AG08396 (cell line): ENCODE data around the gene SLC4A2.

Experiments
- DNase-seq: peaks from one replicate; pipeline ENCODE4 v3.0.0; 2012; ENCODE audit warnings: low spot score, mixed read lengths

SLC4A2 gene

GRCh38 chr7:151095123-151095797, 35.9 kb downstream of the SLC4A2 start:
- no peak for DNase-seq

GRCh38 chr7:151095828-151096475, 36.6 kb downstream of the SLC4A2 start:
- DNase-seq, result no peak

DNA sequence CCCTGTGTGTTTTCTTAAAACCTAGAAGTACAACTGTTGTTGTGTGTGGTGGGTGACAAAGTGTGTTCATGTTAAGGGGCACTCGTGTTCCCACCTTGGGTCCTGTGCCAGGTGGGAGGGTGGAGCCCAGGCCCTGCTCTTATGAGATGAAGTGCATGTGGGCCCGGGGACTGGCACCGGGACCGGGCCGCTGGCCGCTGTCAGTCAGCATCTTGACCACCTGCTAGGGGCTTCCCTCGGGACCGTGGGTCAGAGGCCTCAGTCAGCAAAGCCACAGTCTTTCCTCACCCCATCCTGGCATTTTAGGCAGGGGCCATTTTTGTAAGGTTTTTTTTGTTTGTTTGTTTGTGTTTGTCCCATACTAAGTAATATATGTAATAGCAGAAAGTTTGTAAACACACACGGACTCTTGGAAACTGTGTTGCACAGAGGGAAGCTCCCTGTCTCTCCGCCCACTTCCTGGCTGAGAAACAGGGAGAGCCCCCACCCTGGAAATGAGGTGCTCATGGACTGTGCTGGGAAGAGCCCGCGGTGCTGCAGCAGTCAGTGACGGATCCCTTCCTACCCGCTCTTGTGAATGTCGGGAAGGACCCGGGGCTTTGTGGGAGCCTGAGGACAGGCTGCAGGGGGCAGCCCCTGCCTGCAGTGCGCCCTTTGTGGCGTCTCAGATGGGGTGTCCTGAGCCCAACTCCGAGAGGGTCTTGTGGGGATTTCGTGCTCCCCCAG, 40.3 kb downstream of the SLC4A2 start:
- no peak for DNase-seq

GRCh38 chr7:151100921-151101320, 41.5 kb downstream of the SLC4A2 start:
- no peak for DNase-seq

DNA sequence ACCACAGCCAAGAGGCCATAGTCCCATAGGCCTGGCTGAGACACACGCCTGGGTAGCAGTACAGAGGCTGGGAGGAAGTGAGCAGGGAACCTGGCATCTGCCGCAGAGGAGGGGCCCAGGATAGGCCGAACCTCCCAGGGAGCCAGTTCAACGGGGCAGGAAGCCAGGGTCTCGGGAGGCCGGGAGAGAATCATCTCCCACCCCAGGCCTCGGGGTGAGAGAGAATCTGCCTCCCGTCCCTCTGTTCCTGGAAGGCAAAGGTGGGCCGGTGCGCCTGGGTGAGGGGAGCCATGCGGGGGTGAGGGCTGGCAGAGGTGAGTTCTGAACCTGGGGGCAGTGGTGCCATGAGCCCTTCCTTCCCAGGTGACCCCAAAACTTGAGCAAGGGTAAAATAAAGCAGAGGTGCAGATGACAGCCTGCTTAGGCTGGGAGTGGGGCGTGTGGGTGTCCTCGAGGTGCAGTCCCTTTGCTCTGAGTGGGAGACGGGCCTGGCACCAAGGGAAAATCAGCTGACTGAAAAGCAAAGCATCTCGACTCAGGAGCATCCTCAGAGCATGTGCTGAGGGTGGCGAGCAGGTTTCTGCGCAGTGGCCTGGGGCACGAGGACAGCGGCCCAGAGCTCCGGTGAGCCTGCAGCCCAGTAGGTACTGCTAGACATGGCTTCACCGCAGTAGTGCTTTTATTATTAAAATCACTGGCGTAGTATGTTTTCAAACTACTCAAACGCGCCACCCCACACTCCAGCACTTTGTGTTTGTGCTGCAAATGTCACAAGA, 42.4 kb downstream of the SLC4A2 start:
- DNase-seq, result no peak

- no peak for DNase-seq
These were observed 43.6 kb downstream of the SLC4A2 start for GRCh38 chr7:151102991-151103390.

DNA sequence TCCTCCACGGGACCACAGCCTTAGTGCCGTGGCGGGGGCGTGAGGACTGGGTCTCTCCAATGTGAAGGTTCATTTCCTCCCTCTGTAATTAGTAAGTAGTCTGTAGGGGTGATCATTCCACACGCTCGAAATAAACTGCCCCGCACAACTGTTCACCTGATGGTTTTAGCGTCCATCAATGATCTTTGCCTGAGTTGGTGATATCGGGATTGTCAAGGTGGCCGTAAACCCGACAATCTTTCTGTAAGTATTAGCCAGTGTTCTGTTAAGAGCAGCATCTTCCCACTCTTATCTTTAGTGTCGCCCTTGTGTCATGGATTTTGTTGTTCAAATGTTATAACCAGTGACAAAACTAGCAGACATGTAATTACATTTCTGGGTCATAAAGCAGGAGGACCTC, 44.6 kb downstream of the SLC4A2 start:
- no peak for DNase-seq

DNA sequence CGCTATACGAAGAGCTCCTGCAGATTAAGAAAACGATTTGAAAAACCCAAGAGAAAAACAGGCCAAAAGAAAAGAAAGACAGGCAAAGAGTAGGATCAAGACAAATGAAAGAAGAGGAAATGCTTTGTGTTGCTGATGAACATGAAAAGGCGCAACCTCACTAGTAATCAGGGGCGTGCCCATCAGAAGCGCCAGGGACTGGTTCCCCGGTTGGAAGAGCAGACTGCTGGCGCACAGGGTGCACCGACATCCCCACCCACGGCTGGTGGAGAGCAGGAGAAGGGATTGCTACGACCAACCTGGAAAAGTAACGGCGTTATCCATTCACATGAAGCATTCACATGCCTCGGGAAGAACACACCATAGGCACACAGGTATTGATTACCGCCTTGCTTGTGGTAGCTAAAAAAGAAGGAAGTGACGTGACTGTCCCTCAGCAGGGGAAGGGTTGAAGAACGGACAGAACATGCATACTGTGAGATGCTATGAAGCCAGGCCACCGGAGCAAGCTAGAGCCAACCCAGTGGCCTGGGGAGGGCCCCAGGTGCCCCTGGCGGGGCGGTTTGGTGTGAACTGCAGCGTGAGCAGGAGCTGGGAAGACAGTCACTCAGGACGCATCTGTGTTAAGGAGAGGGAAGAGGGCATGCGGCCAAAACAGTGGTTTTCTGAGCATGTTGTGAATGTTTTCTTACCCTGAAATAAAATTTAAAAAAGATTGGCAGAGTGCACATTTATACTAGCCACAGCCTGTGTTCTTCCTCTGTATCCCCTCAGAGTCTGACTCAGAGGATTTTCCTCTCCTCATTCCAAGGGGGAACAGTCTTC, 45.2 kb downstream of the SLC4A2 start:
- peak; percentile 68 for DNase-seq

GRCh38 chr7:151107882-151108281, 48.5 kb downstream of the SLC4A2 start:
- DNase-seq, result no peak

- peak; percentile 76 for DNase-seq
These were observed 50.0 kb downstream of the SLC4A2 start for GRCh38 chr7:151109094-151110048.

DNA sequence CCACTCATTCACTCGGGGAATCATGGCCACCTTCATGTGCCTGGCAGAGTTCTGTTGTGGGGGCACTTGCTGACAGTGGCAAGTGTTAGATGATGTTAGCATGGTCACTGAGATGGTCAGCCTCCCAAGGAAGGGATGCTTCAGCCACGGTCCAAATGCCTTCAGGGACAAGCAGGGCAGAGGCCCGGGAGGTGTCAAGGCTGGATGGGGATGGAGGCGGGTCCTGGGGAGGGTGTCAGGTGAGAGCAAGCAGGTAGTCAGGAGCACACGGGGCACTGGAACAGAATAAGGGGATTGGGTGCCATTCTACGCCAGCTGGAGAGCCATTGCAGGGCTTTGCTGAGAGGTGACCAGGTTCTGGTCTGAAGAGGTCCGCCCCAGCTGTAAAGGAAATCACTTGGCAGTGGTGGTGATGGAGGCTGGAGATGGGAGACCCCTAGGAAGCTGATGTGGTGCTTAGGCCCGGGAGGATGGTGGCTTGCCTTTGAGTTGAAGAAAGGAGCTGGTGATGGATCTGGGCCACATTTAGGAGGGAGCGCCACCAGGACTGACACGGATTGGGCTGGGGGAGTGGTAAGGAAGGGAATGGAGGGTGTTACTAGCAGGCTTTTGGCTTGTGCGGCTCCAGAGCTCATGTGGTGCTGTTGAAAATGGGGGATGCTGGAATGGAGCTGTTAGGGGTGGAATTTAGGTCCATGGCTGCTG, 51.0 kb downstream of the SLC4A2 start:
- no peak for DNase-seq

DNA sequence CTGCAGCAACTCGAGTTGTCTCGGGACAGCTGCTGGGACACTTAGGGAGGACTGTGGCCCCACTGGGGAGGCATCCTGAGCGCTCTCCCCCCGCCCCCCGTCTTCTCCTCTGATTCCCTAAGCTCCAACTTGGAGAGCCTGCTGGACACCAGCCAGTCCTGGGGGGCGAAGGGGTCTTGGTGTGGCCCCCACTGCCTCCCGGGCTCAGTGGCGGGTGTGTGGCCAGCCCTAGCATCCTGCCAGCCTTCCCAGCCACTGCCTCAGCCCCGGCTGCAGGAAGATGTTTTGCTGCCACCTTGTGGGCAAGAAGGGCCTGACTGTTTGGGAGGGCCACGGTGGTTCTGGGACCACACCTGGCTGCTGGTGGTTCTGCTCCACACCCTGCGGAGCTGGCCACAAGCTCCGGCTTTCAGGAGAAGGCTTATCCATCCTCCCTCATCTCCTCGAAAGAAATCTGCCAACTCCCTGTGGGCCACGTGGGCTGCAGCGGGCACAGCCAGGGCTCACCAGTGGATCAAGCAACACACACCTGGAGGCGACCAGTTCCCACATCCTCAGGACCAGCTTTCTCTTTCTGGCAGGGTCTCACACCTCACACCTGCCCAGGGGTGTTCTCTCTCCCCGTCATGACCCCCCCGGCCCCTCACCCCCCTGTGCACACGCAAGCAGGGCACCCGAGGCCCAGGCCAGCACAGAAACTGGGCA, 51.7 kb downstream of the SLC4A2 start:
- DNase-seq, result peak; percentile 91

DNA sequence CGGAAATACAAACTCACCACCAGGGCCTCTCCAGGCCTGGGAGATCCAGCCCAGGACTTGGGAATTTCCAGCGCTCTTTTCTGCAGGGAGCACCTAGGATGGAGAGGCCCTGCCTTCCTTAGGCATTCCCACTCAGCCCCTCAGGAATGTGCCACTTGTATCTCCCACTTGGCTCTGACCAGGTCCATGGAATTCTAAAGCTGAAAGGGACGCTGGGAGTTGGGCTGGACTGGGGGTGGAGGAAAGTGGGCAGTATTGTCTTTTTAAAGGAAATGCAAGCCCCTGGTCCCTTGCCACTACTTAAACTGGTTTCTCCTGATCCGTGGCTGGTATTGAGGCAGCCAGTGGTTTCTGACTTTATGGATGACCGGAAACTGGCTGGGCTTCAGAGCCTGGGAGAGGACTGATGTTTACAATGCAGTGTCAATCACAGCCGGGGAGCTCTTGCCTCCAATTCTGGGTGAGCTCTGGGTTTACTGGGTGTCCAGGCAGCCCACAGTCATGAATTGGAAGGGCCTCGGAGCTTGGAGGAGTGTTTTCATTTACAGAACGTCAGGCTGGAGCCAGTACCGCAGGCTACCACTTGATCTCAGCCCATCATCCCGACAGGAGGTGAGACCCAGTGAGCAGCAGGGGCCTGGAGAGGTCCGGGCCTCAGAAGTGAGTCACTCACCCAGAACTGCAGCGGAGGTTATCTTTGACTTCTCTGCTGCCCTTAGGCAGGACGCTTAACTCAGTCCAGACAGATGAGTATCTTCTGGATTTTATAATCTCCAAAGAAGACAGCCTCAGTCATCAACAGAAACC, 54.2 kb downstream of the SLC4A2 start:
- peak; percentile 86 for DNase-seq

GRCh38 chr7:151114151-151115090, 55.0 kb downstream of the SLC4A2 start:
- no peak for DNase-seq

DNA sequence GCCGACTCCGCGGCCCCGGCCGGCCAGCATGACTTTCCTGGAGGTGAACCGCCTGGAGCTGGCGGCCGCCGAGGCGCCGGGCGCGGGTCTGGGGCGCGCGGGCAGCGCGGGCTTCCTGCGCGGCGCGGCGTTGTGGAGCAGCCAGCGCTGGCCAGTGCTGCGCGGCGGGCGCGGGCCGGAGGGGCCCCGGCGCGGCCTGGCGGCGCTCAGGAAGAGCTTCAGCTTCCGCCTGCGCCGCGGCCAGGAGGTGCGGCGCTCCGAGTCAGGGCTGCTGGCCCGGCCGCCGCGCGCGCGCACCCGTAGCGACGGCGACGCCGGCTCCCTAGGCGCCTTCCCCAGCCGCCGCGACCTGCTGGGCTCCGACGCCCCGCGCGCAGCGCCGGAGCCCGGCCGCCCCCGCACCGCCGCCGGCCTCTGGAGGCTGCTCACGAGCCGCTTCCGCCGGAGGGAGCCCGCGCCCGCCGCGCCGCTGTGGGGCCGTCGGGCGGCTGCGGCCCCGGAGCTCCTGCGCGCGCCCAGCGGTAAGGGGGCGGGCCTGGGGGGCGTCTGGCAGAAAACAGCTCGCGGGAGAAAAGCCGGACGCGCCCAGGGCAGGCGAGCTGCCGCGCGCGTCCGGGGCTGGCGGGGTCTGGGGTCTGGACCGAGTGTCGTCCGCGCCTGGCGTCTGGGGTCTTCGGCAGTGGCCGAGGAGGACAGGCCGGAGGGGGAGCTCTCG, 55.9 kb downstream of the SLC4A2 start:
- DNase-seq, result peak; percentile 73

DNA sequence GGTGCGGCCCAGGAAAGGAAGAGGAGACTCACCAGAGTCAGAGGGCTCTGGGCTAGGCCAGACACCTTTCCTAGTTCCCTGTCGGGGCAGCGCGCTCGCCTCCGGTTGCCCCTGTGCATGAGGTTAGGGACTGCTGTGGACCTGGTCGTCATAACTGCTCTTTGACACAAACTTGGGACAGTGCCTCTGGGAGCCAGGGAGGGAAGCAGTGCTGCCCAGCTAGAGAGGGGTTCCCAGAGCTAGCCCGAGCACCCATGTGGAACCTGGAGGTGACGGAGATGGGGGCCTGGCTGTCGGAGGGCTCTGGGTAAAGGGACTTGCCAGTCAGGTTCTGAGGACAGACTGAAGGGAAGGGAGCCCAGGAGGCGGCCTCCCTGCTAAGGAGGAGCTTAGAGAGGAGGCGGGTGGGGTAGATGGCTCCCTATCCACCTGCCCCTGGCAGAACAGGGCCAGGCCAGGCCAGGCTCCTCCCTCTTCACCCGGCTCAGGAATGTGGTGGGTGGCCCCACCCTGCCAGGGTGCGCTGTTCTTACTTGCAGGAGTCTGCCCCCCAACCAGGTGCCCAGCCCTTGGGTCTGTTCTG, 56.5 kb downstream of the SLC4A2 start:
- DNase-seq, result no peak
